HG02610 (cell line): ENCODE data around the gene NONO.
"Not testable (repeated sequence)": the region's sequence is repeated elsewhere in the genome, so short reads cannot be mapped to it uniquely, and the experiment has no call there.

Source experiments
- ATAC-seq: cut with Tn5 transposase; IDR thresholded peaks from one replicate; pipeline ENCODE4 v1.9.1; 2021; ENCODE audit warnings: mild to moderate bottlenecking, moderate library complexity; ENCODE audit not compliant: unreplicated experiment

NONO gene

DNA sequence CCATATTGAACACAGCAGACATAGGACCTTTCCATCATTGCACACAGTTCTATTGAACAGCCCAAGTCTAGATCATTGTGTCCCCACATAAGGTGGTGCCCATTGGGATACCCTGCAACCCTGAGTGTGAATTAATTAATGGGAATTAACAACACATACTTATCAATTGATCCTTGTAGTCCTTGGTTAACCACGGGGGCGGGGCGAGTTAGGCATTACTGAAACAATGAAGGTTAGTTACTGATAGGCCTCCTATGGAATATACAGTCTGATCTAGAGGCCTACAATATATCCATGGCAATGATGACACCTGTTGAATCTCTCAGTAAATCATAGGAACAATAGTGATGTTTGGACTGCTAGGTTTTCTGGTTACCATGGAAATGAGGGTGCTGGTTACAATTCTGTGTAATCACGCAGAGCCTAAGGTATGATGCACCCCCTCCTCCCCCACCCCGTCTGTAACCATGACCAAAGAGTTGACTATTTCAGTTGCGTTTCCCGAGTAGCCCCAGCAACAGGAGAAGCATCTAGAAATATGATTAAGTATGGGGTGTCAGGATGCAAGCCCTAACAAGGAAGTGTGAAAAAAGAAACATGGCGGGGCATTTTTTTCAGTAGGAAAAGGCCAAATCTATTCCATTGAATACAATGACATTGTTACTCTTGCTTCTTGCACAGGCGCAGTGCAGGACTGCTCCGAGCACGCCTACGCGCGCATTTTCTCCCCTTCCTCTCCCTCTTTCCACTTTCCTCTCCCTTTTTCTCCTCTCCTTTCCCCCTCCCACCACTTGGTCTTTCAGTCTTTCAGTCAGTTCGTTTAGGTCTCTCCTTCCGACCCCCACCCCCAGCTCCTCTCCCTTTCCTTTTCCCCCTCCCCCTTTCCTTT lies 677 bp upstream of the NONO start:
- peak; percentile 26 for ATAC-seq

DNA sequence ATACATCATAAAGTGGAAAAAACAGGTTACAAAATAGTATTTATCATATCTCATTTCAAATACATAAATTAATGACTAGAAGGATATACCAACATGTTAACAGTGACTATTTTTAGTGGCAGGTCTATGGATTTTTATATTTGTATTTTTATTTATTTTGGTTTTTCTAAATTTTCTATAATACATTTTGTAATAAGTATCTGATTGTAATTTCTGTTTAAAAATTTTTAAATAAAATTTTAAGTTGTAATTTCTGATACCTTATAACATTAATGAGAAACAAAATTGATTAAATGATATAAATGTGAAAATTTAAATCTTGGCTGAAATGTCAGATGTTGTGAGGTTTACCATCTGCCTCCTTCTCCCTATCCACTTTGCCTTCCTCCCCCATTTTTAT lies 2.5 kb downstream of the NONO start:
- no peak for ATAC-seq

DNA sequence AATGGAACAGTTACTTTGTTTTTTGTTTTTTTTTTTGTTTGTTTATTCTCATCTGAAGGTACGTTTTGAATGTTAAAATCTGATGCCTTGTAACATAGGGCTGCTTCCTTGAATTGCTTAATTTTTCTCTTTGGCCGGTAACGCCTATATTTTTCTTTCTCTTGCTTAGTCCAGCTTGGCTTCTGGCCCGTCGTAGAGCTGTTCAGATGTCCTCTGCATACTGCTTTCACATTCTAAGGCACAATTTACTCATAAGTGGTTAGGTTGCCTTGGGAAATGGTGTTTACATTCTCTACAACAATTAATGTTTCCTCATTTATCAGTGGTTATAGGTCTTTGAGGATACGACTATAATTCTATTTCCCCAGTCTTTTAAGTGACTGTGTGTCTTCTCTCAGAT lies 7.9 kb downstream of the NONO start:
- no peak for ATAC-seq

DNA sequence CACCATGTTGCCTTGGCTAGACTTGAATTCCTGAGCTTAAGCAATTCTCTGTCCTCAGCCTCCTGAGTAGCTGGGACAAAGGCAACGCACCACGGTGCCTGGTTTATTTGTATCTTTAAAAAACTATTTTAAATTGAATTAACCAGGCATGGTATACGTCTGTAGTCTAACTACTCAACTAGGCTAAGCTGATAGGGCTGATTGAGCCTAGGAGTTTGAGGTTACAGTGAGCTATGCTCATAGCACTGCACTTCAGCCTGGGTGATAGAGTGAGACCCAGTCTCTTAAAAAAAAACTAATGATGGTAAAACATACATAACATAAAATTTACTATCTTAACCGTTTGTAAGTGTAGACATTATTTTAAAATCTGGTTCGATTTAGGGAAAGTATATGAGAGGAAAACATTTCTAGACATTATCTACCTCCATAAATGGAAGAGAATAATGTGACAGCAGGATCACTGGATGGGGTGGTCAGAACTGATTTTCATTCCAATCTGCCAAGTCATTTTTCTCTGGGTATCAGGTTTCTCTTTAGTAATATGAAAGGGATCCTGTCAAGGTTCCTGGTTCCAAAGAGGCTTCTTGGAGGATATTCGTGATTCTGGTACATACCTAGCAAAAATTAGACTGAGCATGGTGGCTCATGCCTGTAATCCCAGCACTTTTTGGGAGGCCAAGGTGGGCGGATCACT lies 9.4 kb downstream of the NONO start:
- ATAC-seq = no peak

DNA sequence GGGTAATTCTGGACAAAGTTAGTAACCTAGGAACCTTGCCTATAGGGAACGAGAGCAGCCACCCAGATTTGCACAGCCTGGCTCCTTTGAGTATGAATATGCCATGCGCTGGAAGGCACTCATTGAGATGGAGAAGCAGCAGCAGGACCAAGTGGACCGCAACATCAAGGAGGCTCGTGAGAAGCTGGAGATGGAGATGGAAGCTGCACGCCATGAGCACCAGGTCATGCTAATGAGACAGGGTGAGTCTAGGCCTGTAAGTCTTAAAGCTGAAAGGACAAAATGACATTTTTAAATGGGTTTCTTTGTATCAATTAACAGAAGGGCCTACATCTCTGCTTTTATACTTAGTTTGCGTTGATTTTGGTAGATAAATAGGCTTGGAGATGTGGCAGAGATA lies 13.4 kb downstream of the NONO start:
- ATAC-seq = no peak

DNA sequence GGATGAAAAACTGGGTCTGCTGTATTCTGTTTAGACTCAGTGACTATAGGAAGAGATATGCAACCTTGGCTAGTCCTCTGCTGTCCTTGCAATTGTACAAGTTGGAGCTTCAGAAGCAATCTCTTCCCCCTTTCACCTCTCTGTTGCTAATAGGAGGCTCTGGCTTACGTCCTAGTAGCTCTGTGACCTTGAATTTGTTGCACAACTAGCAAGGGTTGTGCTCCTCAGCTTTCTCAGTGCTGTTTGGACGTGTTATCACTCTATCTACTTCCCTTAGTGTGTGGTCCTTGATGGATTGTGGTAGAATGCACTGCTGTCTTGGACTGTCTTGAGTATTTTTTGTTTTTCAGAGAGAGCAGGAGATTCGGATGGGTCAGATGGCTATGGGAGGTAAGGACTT lies 14.7 kb downstream of the NONO start:
- ATAC-seq = no peak

DNA sequence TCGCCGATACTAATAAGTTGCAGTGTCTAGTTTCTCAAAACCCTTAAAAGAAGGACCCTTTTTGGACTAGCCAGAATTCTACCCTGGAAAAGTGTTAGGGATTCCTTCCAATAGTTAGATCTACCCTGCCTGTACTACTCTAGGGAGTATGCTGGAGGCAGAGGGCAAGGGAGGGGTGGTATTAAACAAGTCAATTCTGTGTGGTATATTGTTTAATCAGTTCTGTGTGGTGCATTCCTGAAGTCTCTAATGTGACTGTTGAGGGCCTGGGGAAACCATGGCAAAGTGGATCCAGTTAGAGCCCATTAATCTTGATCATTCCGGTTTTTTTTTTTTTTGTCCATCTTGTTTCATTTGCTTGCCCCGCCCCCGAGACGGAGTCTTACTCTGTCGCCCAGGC lies 16.6 kb downstream of the NONO start:
- ATAC-seq = not testable (repeated sequence)

DNA sequence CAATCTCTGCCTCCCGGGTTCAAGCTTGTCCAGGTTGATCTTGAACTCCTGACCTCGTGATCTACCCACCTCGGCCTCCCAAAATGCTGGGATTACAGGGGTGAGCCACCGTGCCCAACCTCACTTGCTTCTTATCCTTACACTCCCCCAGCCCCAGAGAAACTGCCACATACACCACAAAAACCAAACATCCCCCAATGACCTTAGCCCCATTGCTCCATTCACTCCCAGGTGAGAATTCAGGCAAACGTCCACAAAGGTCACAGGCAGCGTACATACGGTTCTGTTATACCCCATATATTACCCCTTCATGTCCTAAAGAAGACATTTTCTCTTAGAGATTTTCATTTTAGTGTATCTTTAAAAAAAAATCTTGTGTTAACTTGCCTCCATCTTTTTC lies 17.1 kb downstream of the NONO start:
- not testable (repeated sequence) for ATAC-seq

DNA sequence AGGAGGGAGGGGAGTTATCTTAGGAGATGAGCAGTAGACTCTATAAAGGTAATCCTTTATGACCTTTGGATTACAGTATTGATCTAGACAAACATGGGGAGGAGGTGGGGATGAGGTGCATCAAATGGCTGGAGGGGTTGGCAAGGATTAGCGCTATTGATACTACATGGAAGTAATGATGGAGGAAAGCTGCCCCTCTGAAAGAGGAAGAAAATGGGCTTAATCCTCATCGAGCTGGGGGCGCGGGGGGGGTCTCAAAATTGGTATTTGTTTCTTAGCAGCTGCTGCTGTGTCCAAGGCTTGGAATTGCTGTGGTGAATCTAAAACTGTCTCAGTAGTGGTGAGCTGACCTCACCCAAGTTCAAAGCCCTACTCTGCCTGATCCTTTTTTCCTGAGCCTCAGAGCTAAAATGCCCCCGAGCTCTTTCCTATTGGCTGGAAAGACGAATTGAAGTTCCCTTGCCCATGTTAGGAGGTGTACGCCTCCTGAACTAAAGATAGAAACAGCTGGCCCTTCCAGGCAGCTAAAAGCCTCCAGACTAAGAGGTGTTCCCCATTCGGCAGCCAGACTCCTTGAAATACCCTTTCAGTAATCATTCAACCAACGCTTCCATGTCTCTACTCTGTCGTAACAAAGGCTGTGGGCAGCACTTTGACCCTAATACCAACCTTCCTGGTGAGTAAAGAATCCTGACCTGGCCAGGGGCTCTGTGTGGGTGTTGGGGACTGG lies 17.9 kb downstream of the NONO start, which contains the start of gene ITGB1BP2:
ITGB1BP2 (plus strand) TSS at position 556 of the 730 bp plus-strand sequence; CDS start at position 613, 57 bp downstream.
- ATAC-seq = no peak

DNA sequence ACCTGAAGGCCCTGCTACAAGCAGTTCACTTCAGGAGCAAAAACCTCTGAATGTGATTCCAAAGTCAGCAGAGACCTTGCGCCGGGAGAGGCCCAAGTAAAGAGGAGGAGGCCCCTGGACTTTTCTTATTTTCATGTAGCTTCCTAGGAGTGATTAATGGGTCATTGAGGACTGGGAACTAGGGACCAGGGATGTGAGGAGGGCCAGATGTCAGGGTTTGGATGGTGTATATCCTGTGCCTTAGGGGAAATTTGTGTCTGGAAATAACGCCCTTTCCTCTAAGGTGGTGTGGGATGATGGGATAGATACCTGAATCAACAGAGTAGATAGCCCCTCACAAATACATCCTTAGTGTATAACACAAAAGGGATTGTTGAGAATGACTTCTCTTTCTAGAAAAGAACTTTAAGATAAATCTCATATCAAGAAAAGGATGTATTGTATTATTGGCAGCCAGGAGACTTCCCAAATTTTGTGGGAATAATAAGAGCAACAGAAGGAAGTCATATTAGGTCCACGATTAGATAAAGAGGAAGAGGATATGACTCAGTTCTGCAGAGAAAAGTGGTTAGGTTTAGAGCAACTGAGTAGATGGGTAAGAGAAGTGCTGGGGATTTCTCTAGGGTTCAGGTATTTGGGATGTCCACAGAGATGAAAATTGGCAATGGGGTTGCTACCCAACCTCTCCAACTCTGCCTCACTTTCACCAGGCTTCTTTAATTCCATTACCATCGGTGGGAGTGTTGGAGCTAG lies 19.2 kb downstream of the NONO start:
- ATAC-seq = no peak

DNA sequence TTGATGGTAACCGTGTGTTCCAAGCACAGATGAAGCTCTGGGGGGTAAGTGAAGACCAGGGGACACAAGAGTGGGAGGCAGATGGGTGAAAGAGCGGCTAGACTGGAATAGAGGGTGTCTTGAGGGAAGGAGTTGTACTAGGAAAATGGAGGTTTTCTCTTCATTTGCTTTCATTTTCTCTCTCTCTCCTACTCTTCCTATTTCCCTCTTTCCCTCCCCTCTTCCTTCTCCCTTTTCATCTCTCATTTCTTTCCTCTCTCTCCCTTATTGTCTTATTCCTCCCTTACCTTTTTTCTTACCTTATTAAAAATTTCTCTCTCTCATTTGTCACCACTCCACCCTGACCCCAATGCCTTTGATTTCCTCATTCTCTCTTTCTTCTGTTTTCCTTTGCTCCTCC lies 21.1 kb downstream of the NONO start:
- no peak for ATAC-seq

DNA sequence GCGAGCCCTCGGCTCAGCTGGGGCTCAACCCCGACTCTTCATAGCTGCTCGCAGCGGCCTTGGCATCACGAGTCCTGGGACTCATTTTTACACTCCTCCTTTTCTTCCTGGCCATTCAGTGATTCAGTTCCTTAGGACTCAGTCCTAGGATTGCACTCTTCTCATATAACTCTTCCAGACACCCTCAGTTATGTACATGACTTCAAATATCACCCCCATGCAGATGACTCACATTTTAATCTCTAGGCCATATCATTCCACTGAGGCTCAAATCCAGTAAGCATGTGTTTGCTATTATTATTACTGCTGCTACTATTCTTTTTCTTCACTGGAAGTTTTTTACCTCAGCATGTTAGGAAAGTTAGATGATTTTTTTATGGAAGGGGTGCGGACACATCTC lies 32.5 kb downstream of the NONO start:
- no peak for ATAC-seq

DNA sequence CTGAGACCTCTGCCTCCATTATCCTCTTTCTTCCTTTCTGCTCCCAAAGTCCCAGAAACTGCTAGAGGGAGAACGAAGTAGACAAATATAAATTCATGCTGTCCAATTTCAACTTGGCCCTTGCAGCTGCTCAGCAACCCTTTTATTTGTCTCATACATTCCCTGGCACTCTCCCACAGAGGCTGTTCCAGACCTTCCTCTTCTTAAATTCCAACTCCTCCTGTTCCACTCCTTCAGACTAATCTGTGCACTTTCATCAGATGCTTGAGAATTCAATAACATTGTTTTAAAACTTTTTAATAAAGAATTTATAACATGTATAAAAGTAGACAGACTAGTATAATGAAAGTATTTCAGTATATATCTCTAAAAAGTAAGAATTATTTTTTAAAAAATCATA lies 33.5 kb downstream of the NONO start:
- ATAC-seq = not testable (repeated sequence)

DNA sequence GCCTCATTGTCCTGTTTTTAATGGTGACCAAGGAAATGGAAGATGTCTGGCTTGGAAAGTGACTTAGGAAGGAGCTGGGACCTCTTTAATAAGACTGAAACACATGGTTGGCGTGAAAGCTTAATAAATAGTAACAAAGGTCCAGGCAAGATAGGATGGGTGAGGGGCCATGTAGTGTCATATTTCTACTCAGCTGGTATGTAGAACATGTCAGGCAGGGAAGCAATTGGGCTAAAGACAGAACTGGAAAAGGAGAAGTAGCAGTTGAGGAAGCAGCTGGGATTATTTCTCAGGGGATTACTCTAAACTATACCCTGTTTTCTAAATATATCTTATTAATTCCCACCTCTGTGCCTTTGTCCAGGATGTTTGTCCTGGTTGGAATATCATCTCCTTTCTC lies 36.7 kb downstream of the NONO start:
- no peak for ATAC-seq

DNA sequence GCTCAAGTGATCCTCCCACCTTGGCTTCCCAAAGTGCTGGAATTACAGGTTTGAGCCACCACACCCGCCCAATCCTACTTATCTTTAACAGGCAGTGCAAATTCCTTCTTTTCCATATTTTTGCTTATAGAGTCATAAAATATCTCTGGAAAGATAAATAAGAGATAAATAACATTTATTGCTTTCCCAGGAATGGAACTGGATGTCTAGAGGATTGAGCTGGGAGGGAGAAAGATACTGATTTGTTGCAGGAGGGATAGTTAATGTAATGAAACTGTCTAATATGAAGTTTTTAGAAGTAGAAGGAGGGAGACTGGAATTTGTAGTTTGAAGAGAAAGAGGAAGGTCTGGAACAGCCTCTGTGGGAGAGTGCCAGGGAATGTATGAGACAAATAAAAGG lies 38.3 kb downstream of the NONO start:
- no peak for ATAC-seq

DNA sequence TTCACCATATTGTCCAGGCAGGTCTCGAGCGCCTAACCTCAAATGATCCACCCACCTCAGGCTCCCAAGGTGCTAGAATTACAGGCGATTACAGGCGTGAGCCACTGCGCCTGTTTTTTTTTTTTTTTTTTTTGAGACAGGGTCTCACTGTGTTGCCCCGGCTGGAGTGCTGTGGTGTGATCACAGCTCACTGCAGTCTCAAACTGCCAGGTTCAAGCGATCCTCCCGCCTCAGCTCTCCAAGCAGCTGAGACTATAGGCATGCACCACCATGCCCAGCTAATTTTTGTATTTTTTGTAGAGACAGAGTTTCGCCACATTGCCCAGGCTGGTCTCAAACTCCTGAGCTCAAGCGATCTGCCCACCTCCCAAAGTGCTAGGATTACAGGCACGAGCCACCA lies 41.0 kb downstream of the NONO start:
- ATAC-seq = not testable (repeated sequence)

DNA sequence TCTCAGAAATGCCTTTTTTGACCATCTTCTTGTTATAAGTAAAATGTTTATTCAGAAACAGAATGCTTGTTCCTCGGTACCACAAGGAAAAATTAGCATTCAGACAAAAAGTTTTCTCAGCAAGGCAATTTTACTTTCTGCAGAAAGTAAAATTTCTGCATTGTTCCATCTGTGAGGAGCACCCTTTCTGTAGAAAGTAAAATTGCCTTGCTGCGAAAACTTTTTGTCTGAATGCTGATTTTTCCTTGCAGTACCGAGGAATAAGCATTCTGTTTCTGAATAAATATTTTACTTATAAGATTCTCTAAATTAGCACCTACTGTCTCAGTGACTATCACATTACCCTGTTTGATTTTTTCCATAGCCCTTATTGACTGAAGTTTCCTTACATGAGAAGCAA lies 43.0 kb downstream of the NONO start:
- ATAC-seq = no peak

DNA sequence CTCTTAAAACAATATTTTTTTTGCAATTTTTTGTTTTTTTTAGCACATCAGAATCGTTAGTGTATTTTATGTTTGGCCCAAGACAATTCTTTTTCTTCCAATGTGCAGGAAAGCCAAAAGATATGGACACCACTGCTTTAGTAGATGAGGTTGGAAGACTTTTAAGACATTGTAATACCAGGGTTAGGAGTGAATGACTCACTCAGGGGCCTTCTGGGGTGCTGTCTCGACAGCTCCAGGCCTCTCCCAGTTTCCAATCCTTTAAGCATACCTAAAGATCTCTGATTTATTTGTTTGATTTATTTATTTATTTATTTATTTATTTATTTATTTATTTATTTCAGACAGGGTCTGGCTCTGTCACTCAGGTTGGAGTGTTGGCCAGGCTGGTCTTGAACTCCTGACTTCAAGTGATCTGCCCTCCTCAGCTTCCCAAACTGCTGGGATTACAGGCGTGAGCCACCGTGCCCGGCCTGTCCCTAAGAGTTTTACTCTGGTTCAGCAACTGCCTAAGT lies 65.8 kb downstream of the NONO start:
- not testable (repeated sequence) for ATAC-seq

DNA sequence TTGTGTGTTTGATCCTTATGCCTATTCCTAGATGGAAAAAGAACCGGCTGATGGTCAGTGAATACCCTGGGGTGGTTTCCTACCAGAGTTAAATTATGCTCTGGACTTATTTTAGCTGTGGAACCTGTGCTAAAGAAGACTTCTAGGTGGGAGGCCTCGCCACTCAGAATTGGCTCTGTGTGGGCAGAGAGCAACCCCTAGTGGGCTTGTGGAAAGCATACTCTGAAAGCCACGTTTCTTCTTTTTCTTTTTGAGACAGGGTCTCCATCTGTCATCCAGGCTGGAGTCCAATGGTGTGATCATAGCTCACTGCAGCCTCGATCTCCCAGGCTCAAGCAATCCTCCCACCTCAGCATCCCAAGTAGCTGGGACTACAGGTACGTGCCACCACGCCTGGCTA lies 66.4 kb downstream of the NONO start:
- not testable (repeated sequence) for ATAC-seq
